ENCODE results near the gene OSBPL1A. TPM values are rescaled to one million over a fixed set of nuclear protein-coding genes. Genes with fewer than 3 reads are reported as not detected.

Gene OSBPL1A
- total and polyA plus RNA-seq, 2 experiments from 2014 or later: 24.6 to 31.3 TPM

- no peaks in the 10 kb centered on the region for H4K20me1 ChIP-seq (ENCODE audit: insufficient read depth, poor library complexity, severe bottlenecking)
- H3K27me3 ChIP-seq: peaks cover 5% of the 10 kb centered on the region
- DNase-seq (ENCODE audit: low spot score): no peak
- WGBS (ENCODE audit: low lambda C conversion rate, missing lambda C conversion rate): 31% methylated on average over 11 of the region's 11 CpGs
- peaks cover 15% of the 10 kb centered on the region for H3K4me1 ChIP-seq (ENCODE audit: insufficient read depth)
- TF ChIP-seq EZH2phosphoT487 (IDR thresholded peaks at IDR 0.05; ENCODE audit: low read depth, severe bottlenecking, unreplicated experiment): no peak
- no peak for TF ChIP-seq EZH2 (IDR thresholded peaks at IDR 0.05; ENCODE audit: borderline replicate concordance)
- TF ChIP-seq CTCF (IDR thresholded peaks at IDR 0.05; ENCODE audit: poor library complexity): no peak
- no peaks in the 10 kb centered on the region for H3K36me3 ChIP-seq (replicated peaks; ENCODE audit: insufficient read depth, low read depth)
- peak overlapping the region; percentile 85 for H3K4me2 ChIP-seq
- H3K4me3 ChIP-seq: peak overlapping the region; percentile 51
- H3K27ac ChIP-seq: peak overlapping the region; percentile 92
- H3K9me2 ChIP-seq (replicated peaks; ENCODE audit: insufficient read depth): no peaks in the 10 kb centered on the region
- H3K9me3 ChIP-seq (ENCODE audit: low read depth): no peaks in the 10 kb centered on the region
- H3K79me2 ChIP-seq: peaks cover 11% of the 10 kb centered on the region
- H2AFZ ChIP-seq: peak overlapping the region; percentile 100
These were observed 28.4 kb upstream of the OSBPL1A start for GRCh38 chr18:24426073-24426397.

GRCh38 chr18:24421831-24422230 is 24.2 kb upstream of the OSBPL1A start:
- Histone ChIP-seq H3K9me3 (ENCODE audit: low read depth) (no peaks in the 10 kb centered on the region), H3K79me2 (no peaks in the 10 kb centered on the region), H4K20me1 (ENCODE audit: insufficient read depth, poor library complexity, severe bottlenecking) (no peaks in the 10 kb centered on the region), H3K4me2 (no peak overlapping the region), H3K4me3 (no peak overlapping the region), H3K9me2 (replicated peaks; ENCODE audit: insufficient read depth) (no peaks in the 10 kb centered on the region), H3K36me3 (replicated peaks; ENCODE audit: insufficient read depth, low read depth) (no peaks in the 10 kb centered on the region), H2AFZ (no peak overlapping the region), H3K4me1 (ENCODE audit: insufficient read depth) (peaks cover 3% of the 10 kb centered on the region), H3K27ac (peak overlapping the region; percentile 48), H3K27me3 (peaks cover 5% of the 10 kb centered on the region)
- 55% methylated on average over 1 of the region's 1 CpG for WGBS (ENCODE audit: low lambda C conversion rate, missing lambda C conversion rate)
- peak; percentile 9 for DNase-seq (ENCODE audit: low spot score)
- no peak for TF ChIP-seq EZH2 (IDR thresholded peaks at IDR 0.05; ENCODE audit: borderline replicate concordance)
- no peak for TF ChIP-seq CTCF (IDR thresholded peaks at IDR 0.05; ENCODE audit: poor library complexity)
- no peak for TF ChIP-seq EZH2phosphoT487 (IDR thresholded peaks at IDR 0.05; ENCODE audit: low read depth, severe bottlenecking, unreplicated experiment)

GRCh38 chr18:24420551-24420950 is 22.9 kb upstream of the OSBPL1A start:
- DNase-seq (ENCODE audit: low spot score): no peak
- Histone ChIP-seq H3K27me3 (peaks cover 4% of the 10 kb centered on the region), H3K36me3 (replicated peaks; ENCODE audit: insufficient read depth, low read depth) (no peaks in the 10 kb centered on the region), H3K9me2 (replicated peaks; ENCODE audit: insufficient read depth) (no peaks in the 10 kb centered on the region), H3K27ac (no peak overlapping the region), H4K20me1 (ENCODE audit: insufficient read depth, poor library complexity, severe bottlenecking) (no peaks in the 10 kb centered on the region), H3K4me1 (ENCODE audit: insufficient read depth) (no peaks in the 10 kb centered on the region), H3K79me2 (no peaks in the 10 kb centered on the region), H2AFZ (no peak overlapping the region), H3K4me2 (no peak overlapping the region), H3K4me3 (no peak overlapping the region), H3K9me3 (ENCODE audit: low read depth) (no peaks in the 10 kb centered on the region)
- no peak for TF ChIP-seq EZH2phosphoT487 (IDR thresholded peaks at IDR 0.05; ENCODE audit: low read depth, severe bottlenecking, unreplicated experiment)
- TF ChIP-seq EZH2 (IDR thresholded peaks at IDR 0.05; ENCODE audit: borderline replicate concordance): no peak
- TF ChIP-seq CTCF (IDR thresholded peaks at IDR 0.05; ENCODE audit: poor library complexity): no peak
- 95% methylated on average over 4 of the region's 4 CpGs for WGBS (ENCODE audit: low lambda C conversion rate, missing lambda C conversion rate)

- H3K4me3 ChIP-seq: no peak overlapping the region
- H3K4me1 ChIP-seq (ENCODE audit: insufficient read depth): no peaks in the 10 kb centered on the region
- H3K79me2 ChIP-seq: no peaks in the 10 kb centered on the region
- no peaks in the 10 kb centered on the region for H3K9me2 ChIP-seq (replicated peaks; ENCODE audit: insufficient read depth)
- H3K36me3 ChIP-seq (replicated peaks; ENCODE audit: insufficient read depth, low read depth): no peaks in the 10 kb centered on the region
- no peak for DNase-seq (ENCODE audit: low spot score)
- no peak overlapping the region for H2AFZ ChIP-seq
- WGBS (ENCODE audit: low lambda C conversion rate, missing lambda C conversion rate): 33% methylated on average over 3 of the region's 3 CpGs
- no peaks in the 10 kb centered on the region for H3K9me3 ChIP-seq (ENCODE audit: low read depth)
- no peaks in the 10 kb centered on the region for H3K27me3 ChIP-seq
- H3K27ac ChIP-seq: no peak overlapping the region
- H3K4me2 ChIP-seq: no peak overlapping the region
- TF ChIP-seq EZH2phosphoT487 (IDR thresholded peaks at IDR 0.05; ENCODE audit: low read depth, severe bottlenecking, unreplicated experiment) (no peak), CTCF (IDR thresholded peaks at IDR 0.05; ENCODE audit: poor library complexity) (no peak), EZH2 (IDR thresholded peaks at IDR 0.05; ENCODE audit: borderline replicate concordance) (no peak)
- no peaks in the 10 kb centered on the region for H4K20me1 ChIP-seq (ENCODE audit: insufficient read depth, poor library complexity, severe bottlenecking)
These were observed 19.9 kb upstream of the OSBPL1A start for GRCh38 chr18:24417480-24417879.
